Measurements from ENCODE around the gene MTFP1.
A peak's percentile ranks its signal among the peaks of the same experiment; 100 is the strongest.

The MTFP1 gene

GRCh38 chr22:30422481-30423300 is 2.9 kb upstream of the MTFP1 start:
- peaks cover 53% of the 10 kb centered on the region for H3K4me1 ChIP-seq (ENCODE audit: insufficient read depth, low read length, poor library complexity, severe bottlenecking)
- H3K4me3 ChIP-seq (ENCODE audit: low read length, poor library complexity, severe bottlenecking), result peak overlapping the region; percentile 90
- H3K36me3 ChIP-seq (ENCODE audit: insufficient read depth, low read length), result peaks cover 19% of the 10 kb centered on the region; the same call in 1 of the 2 replicates
- H3K4me2 ChIP-seq (ENCODE audit: low read depth, low read length, poor library complexity, severe bottlenecking), result peak overlapping the region; percentile 95
- TF ChIP-seq CTCF (conservative IDR thresholded peaks at IDR 0.05; ENCODE audit: low read length) (no peak), EZH2phosphoT487 (IDR thresholded peaks at IDR 0.05; ENCODE audit: borderline replicate concordance) (no peak)
- peaks cover 12% of the 10 kb centered on the region for H4K20me1 ChIP-seq (ENCODE audit: insufficient read depth, low read length, poor library complexity, severe bottlenecking)
- no peaks in the 10 kb centered on the region for H3K9me2 ChIP-seq (replicated peaks; ENCODE audit: low read depth, low read length)
- H3F3A ChIP-seq (ENCODE audit: low read depth), result 0 out of 2 replicates have a peak, but pooled peaks cover 4% of the 10 kb centered on the region
- H2AFZ ChIP-seq (ENCODE audit: low read length), result no peak overlapping the region
- peak overlapping the region; percentile 91 for H3K9ac ChIP-seq (ENCODE audit: low read depth, low read length, poor library complexity, severe bottlenecking)
- H3K9me3 ChIP-seq (ENCODE audit: insufficient read depth, low read depth, low read length), result no peaks in the 10 kb centered on the region
- H3K79me2 ChIP-seq (ENCODE audit: insufficient read depth, low read length), result peaks cover 60% of the 10 kb centered on the region
- no peaks in the 10 kb centered on the region for H3K27me3 ChIP-seq (ENCODE audit: insufficient read depth, low read length, poor library complexity, severe bottlenecking)

DNA sequence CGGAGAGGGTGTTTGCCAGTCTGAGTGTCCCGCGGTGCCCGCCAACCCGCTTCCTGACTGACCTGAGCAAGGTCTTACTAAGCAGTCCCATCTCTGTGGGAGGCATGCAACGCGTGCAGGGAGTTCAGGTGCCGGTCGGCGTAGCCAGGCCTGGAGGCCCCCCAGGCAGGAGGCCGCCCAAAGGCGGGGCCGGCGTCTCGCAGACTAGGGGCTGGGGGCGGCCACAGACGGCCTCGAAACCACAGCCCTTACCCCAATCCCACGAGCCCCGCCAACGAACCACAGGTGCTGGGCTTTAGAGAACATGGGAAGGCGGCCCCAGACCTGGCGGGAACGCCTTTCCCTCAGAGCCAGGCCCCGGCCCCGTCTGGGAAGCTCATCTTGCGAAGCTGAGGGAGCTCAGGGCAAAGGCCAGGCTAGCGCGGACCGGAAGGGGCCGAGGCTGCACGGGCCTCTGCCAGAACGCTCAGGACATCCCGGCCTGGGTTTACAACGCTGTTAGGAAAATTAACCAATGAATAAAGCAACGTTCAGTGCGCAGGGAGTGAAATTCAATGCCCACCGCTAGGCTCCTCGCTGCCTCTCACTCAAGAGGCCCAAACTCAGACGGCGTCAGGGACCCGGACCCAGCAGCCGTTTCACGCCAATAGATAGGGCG is 2.1 kb upstream of the MTFP1 start:
- Histone ChIP-seq H3K27me3 (ENCODE audit: insufficient read depth, low read length, poor library complexity, severe bottlenecking) (no peaks in the 10 kb centered on the region), H3K79me2 (ENCODE audit: insufficient read depth, low read length) (peaks cover 64% of the 10 kb centered on the region), H3K4me2 (ENCODE audit: low read depth, low read length, poor library complexity, severe bottlenecking) (peak overlapping the region; percentile 95), H3K9me2 (replicated peaks; ENCODE audit: low read depth, low read length) (no peaks in the 10 kb centered on the region), H3K4me1 (ENCODE audit: insufficient read depth, low read length, poor library complexity, severe bottlenecking) (peaks cover 53% of the 10 kb centered on the region), H3K9ac (ENCODE audit: low read depth, low read length, poor library complexity, severe bottlenecking) (peak overlapping the region; percentile 91), H3K36me3 (ENCODE audit: insufficient read depth, low read length) (peaks cover 18% of the 10 kb centered on the region; the same call in 1 of the 2 replicates), H3K9me3 (ENCODE audit: insufficient read depth, low read depth, low read length) (no peaks in the 10 kb centered on the region), H3K4me3 (ENCODE audit: low read length, poor library complexity, severe bottlenecking) (peak overlapping the region; percentile 90), H4K20me1 (ENCODE audit: insufficient read depth, low read length, poor library complexity, severe bottlenecking) (peaks cover 16% of the 10 kb centered on the region), H3F3A (ENCODE audit: low read depth) (0 out of 2 replicates have a peak, but pooled peaks cover 4% of the 10 kb centered on the region), H2AFZ (ENCODE audit: low read length) (peak overlapping the region; percentile 16)
- TF ChIP-seq CTCF (conservative IDR thresholded peaks at IDR 0.05; ENCODE audit: low read length), result peak; percentile 19; the same call in 1 of the 2 replicates
- no peak for TF ChIP-seq EZH2phosphoT487 (IDR thresholded peaks at IDR 0.05; ENCODE audit: borderline replicate concordance)

GRCh38 chr22:30423959-30424533 is 1.5 kb upstream of the MTFP1 start:
- Histone ChIP-seq H4K20me1 (ENCODE audit: insufficient read depth, low read length, poor library complexity, severe bottlenecking) (peaks cover 16% of the 10 kb centered on the region), H3K9me3 (ENCODE audit: insufficient read depth, low read depth, low read length) (no peaks in the 10 kb centered on the region), H3K27me3 (ENCODE audit: insufficient read depth, low read length, poor library complexity, severe bottlenecking) (no peaks in the 10 kb centered on the region), H3K9ac (ENCODE audit: low read depth, low read length, poor library complexity, severe bottlenecking) (peak overlapping the region; percentile 91), H3K4me1 (ENCODE audit: insufficient read depth, low read length, poor library complexity, severe bottlenecking) (peaks cover 53% of the 10 kb centered on the region), H3K4me2 (ENCODE audit: low read depth, low read length, poor library complexity, severe bottlenecking) (peak overlapping the region; percentile 95), H2AFZ (ENCODE audit: low read length) (peak overlapping the region; percentile 86), H3K9me2 (replicated peaks; ENCODE audit: low read depth, low read length) (no peaks in the 10 kb centered on the region), H3K36me3 (ENCODE audit: insufficient read depth, low read length) (peaks cover 18% of the 10 kb centered on the region; the same call in 1 of the 2 replicates), H3K4me3 (ENCODE audit: low read length, poor library complexity, severe bottlenecking) (peak overlapping the region; percentile 90), H3K79me2 (ENCODE audit: insufficient read depth, low read length) (peaks cover 64% of the 10 kb centered on the region), H3F3A (ENCODE audit: low read depth) (0 out of 2 replicates have a peak, but pooled peaks cover 4% of the 10 kb centered on the region)
- no peak for TF ChIP-seq EZH2phosphoT487 (IDR thresholded peaks at IDR 0.05; ENCODE audit: borderline replicate concordance)
- TF ChIP-seq CTCF (conservative IDR thresholded peaks at IDR 0.05; ENCODE audit: low read length), result no peak
